H1 (cell line): ENCODE results near the gene FCHO1. TPM values are rescaled to one million over a fixed set of nuclear protein-coding genes. Genes with fewer than 3 reads are reported as not detected.

Source experiments
- CTCF ChIA-PET: fragments of 300-600 bp; sonication (Branson Sonifier 250); formaldehyde crosslinking; loops from one replicate; lab custom pipeline; 2021; ENCODE audit not compliant: partially characterized antibody; lab: Charles Lee
- POLR2A ChIA-PET: fragments of 300-600 bp; sonication (Branson Sonifier 250); formaldehyde crosslinking; loops from one replicate; lab custom pipeline; 2021; ENCODE audit warnings: inconsistent platforms; ENCODE audit not compliant: partially characterized antibody; lab: Charles Lee
- DNase-seq, 2 experiments: peaks; one replicate each; pipeline versions ENCODE4 v3.0.0 to v3.0.0-alpha.2; 2010 to 2022; ENCODE audit warnings: low spot score in 2 of 2, low read depth in 1 of 2, mixed read lengths in 1 of 2
- FAIRE-seq: peaks from 2 replicates; lab custom pipeline; 2011; peaks lifted over from hg19 to GRCh38; lab: Jason Lieb, UNC
- H2AFZ ChIP-seq: 2 replicates; pipeline ENCODE4 v1.8.1; 2012; ENCODE audit warnings: low read length, inconsistent platforms
- H2AK5ac ChIP-seq: 2 replicates; pipeline ENCODE4 v1.6.1; 2013; ENCODE audit warnings: low read depth, low read length
- H2BK120ac ChIP-seq: replicated peaks from 2 replicates; pipeline ENCODE3; 2013; ENCODE audit warnings: low read depth, low read length, inconsistent platforms
- H2BK12ac ChIP-seq: 2 replicates; pipeline ENCODE4 v1.6.1; 2013; ENCODE audit warnings: low read depth, low read length
- H2BK15ac ChIP-seq: 2 replicates; pipeline ENCODE4 v1.6.1; 2013; ENCODE audit warnings: low read length
- H2BK20ac ChIP-seq: 2 replicates; pipeline ENCODE4 v1.6.1; 2013; ENCODE audit warnings: low read length
- H2BK5ac ChIP-seq: 2 replicates; pipeline ENCODE4 v1.6.1; 2013; ENCODE audit warnings: low read depth, low read length
- H3K14ac ChIP-seq: 2 replicates; pipeline ENCODE4 v1.6.1; 2013; ENCODE audit warnings: inconsistent platforms; ENCODE audit not compliant: insufficient read length
- H3K18ac ChIP-seq: 2 replicates; pipeline ENCODE4 v1.6.1; 2013; ENCODE audit warnings: low read length; ENCODE audit errors: extremely low read depth
- H3K23ac ChIP-seq: 2 replicates; pipeline ENCODE4 v1.6.1; 2013; ENCODE audit warnings: inconsistent platforms; ENCODE audit not compliant: insufficient read length
- H3K23me2 ChIP-seq: 2 replicates; pipeline ENCODE4 v1.6.1; 2013; ENCODE audit warnings: low read depth, low read length
- H3K27ac ChIP-seq: 2 replicates; pipeline ENCODE4 v1.6.1; 2011; ENCODE audit warnings: low read depth, low read length, inconsistent platforms
- H3K27me3 ChIP-seq, 4 experiments: replicated peaks in 1 of 4; 1 replicate in 1 of 4; 2 replicates in 3 of 4; pipeline versions ENCODE4 v1.6.1 to v1.8.1; 2011 to 2013; ENCODE audit warnings: low read length in 3 of 4, mild to moderate bottlenecking in 3 of 4, inconsistent platforms in 2 of 4, mixed read lengths in 2 of 4, moderate library complexity in 1 of 4; ENCODE audit not compliant: control insufficient read depth in 3 of 4, insufficient read depth in 3 of 4; ENCODE audit errors: extremely low read depth in 1 of 4
- H3K36me3 ChIP-seq, 4 experiments: 2 replicates each; pipeline versions ENCODE4 v1.6.1 to v1.8.1; 2011 to 2013; ENCODE audit warnings: mild to moderate bottlenecking in 4 of 4, low read length in 3 of 4, moderate library complexity in 2 of 4, control low read depth in 1 of 4, inconsistent platforms in 1 of 4; ENCODE audit not compliant: insufficient read depth in 4 of 4, control insufficient read depth in 2 of 4
- H3K4ac ChIP-seq: replicated peaks from 2 replicates; pipeline ENCODE3; 2013; ENCODE audit warnings: low read length, low read depth, mixed read lengths, inconsistent platforms; ENCODE audit not compliant: insufficient read length
- H3K4me1 ChIP-seq, 4 experiments: replicated peaks in 1 of 4; 1 replicate in 1 of 4; 2 replicates in 3 of 4; pipeline versions ENCODE4 v1.6.1 to v1.8.1; 2011 to 2013; ENCODE audit warnings: low read length in 3 of 4, inconsistent platforms in 2 of 4, mixed read lengths in 1 of 4; ENCODE audit not compliant: insufficient read depth in 4 of 4, control insufficient read depth in 3 of 4
- H3K4me2 ChIP-seq, 2 experiments: 2 replicates each; pipeline versions ENCODE4 v1.6.1 to v1.8.1; 2011 to 2013; ENCODE audit warnings: low read depth in 2 of 2, low read length in 2 of 2, control low read depth in 1 of 2, inconsistent platforms in 1 of 2, mild to moderate bottlenecking in 1 of 2; ENCODE audit not compliant: insufficient read depth in 1 of 2
- H3K4me3 ChIP-seq, 4 experiments: fragments of 200-600, 300-600 bp in 1 of 4; sonication (generic), shearing (Covaris generic), sonication (Bioruptor Twin) in 1 of 4; 2 replicates each; pipeline versions ENCODE4 v1.5.1 to v1.8.1; 2011 to 2016; ENCODE audit warnings: low read length in 4 of 4, low read depth in 3 of 4, control low read depth in 2 of 4, inconsistent platforms in 2 of 4, mild to moderate bottlenecking in 2 of 4, mixed read lengths in 1 of 4, moderate library complexity in 1 of 4; ENCODE audit not compliant: insufficient read depth in 2 of 4; ENCODE audit errors: extremely low read depth in 1 of 4
- H3K56ac ChIP-seq: replicated peaks from 2 replicates; pipeline ENCODE3; 2013; ENCODE audit warnings: low read depth, mild to moderate bottlenecking, mixed read lengths, low read length, inconsistent platforms; ENCODE audit not compliant: insufficient read length
- H3K79me1 ChIP-seq: 2 replicates; pipeline ENCODE4 v1.6.1; 2013; ENCODE audit warnings: low read depth, low read length, control low read depth
- H3K79me2 ChIP-seq, 2 experiments: 2 replicates each; pipeline versions ENCODE4 v1.6.1 to v1.8.1; 2012 to 2013; ENCODE audit warnings: low read length in 2 of 2, mild to moderate bottlenecking in 2 of 2, inconsistent platforms in 1 of 2; ENCODE audit not compliant: insufficient read depth in 2 of 2, control insufficient read depth in 1 of 2
- H3K9ac ChIP-seq, 4 experiments: replicated peaks in 1 of 4; 1 replicate in 1 of 4; 2 replicates in 3 of 4; pipeline versions ENCODE4 v1.6.1 to v1.8.1; 2011 to 2013; ENCODE audit warnings: low read depth in 3 of 4, low read length in 3 of 4, control low read depth in 2 of 4, mild to moderate bottlenecking in 2 of 4, moderate library complexity in 2 of 4, inconsistent platforms in 1 of 4; ENCODE audit errors: extremely low read depth in 1 of 4
- H3K9me3 ChIP-seq, 2 experiments: 2 replicates each; pipeline versions ENCODE4 v1.6.1 to v1.8.1; 2012 to 2013; ENCODE audit warnings: mild to moderate bottlenecking in 2 of 2, moderate library complexity in 2 of 2, control low read depth in 1 of 2, inconsistent platforms in 1 of 2, low read depth in 1 of 2, low read length in 1 of 2, mixed read lengths in 1 of 2; ENCODE audit not compliant: insufficient read depth in 2 of 2
- H4K20me1 ChIP-seq, 2 experiments: replicated peaks in 1 of 2; 2 replicates each; pipeline versions ENCODE3 to v1.8.1; 2011 to 2013; ENCODE audit warnings: inconsistent platforms in 2 of 2, low read length in 2 of 2, mild to moderate bottlenecking in 1 of 2; ENCODE audit not compliant: insufficient read depth in 2 of 2, control insufficient read depth in 1 of 2
- H4K5ac ChIP-seq: 2 replicates; pipeline ENCODE4 v1.6.1; 2013; ENCODE audit warnings: low read length, low read depth, mixed read lengths, inconsistent platforms; ENCODE audit not compliant: insufficient read length
- H4K8ac ChIP-seq: 2 replicates; pipeline ENCODE4 v1.8.0; 2013; ENCODE audit warnings: mild to moderate bottlenecking, moderate library complexity, low read length, inconsistent platforms; ENCODE audit not compliant: insufficient read depth; ENCODE audit errors: extremely low read depth
- H4K91ac ChIP-seq: replicated peaks from 2 replicates; pipeline ENCODE3; 2013; ENCODE audit warnings: low read length, mixed read lengths, inconsistent platforms; ENCODE audit not compliant: insufficient read length
- CREB1 ChIP-seq: IDR thresholded peaks from 2 replicates; pipeline ENCODE4 v1.6.1; 2012; ENCODE audit warnings: inconsistent platforms
- EP300 ChIP-seq, 2 experiments: IDR thresholded peaks; 1 replicate in 1 of 2; 2 replicates in 1 of 2; pipeline ENCODE4 v1.6.1; 2011 to 2012; ENCODE audit warnings: low read depth in 2 of 2, low read length in 2 of 2, mild to moderate bottlenecking in 2 of 2, borderline replicate concordance in 1 of 2, inconsistent platforms in 1 of 2, moderate library complexity in 1 of 2
- KDM1A ChIP-seq: fragments of 200-600, 300-600 bp; sonication (generic); IDR thresholded peaks from 2 replicates; pipeline ENCODE4 v1.7.1; 2016; ENCODE audit warnings: mild to moderate bottlenecking, low read length, borderline replicate concordance
- MAFK ChIP-seq: IDR thresholded peaks from 2 replicates; pipeline ENCODE4 v1.6.1; 2012; ENCODE audit warnings: low read depth, mild to moderate bottlenecking, improper control_type of control experiment, low read length
- MAX ChIP-seq: IDR thresholded peaks from 2 replicates; pipeline ENCODE4 v1.6.1; 2012; ENCODE audit warnings: inconsistent platforms
- RFX5 ChIP-seq: IDR thresholded peaks from 2 replicates; pipeline ENCODE4 v1.6.1; 2011; ENCODE audit warnings: low read depth, low read length, improper control_type of control experiment, borderline replicate concordance
- SRF ChIP-seq: IDR thresholded peaks from 2 replicates; pipeline ENCODE4 v1.6.1; 2011; ENCODE audit warnings: mild to moderate bottlenecking, low read depth, low read length, moderate library complexity
- TEAD4 ChIP-seq: IDR thresholded peaks from 2 replicates; pipeline ENCODE4 v1.6.1; 2012; ENCODE audit warnings: low read depth, low read length, inconsistent platforms, mixed read lengths
- WGBS, 2 experiments: shearing (Covaris generic) in 1 of 2; methylation state at CpG; one replicate each; pipeline versions ENCODE4 v1.1.6 to v1.1.7; 2013 to 2015; ENCODE audit warnings: low lambda C conversion rate in 2 of 2, mixed read lengths in 2 of 2, inconsistent platforms in 1 of 2, low coverage in 1 of 2, missing lambda C conversion rate in 1 of 2; ENCODE audit not compliant: insufficient replicate concordance in 2 of 2, insufficient coverage in 1 of 2, insufficient read length in 1 of 2; ENCODE audit errors: extremely low coverage in 1 of 2, missing lambda C conversion rate in 1 of 2; 5-methylcytosine and 5-hydroxymethylcytosine counted together
- polyA plus RNA-seq, 7 experiments: library from polyadenylated mRNA; depleted of rRNA in 3 of 7; stranded (reverse) in 5 of 7; unstranded in 2 of 7; fragments of >200 nt in 5 of 7; fragments of 200-250 nt in 2 of 7; gene quantifications; 1 replicate in 5 of 7; 2 replicates in 1 of 7; 4 replicates in 1 of 7; pipeline versions ENCODE4 v1.2.1 to v1.2.3, GENCODE V29; 2011 to 2013; ENCODE audit warnings: missing spikeins in 2 of 7, mixed read lengths in 2 of 7
- total RNA-seq: library from RNA; stranded (reverse); fragmentation: NEBNext Ultra II Directional; extraction: Animal tissue kit (Norgen Biotek cat#: 25700); gene quantifications from 2 replicates; pipeline ENCODE4 v1.2.1, GENCODE V29; 2021

Gene FCHO1
- total and polyA plus RNA-seq, 2 of the 8 experiments (the other 6 are each of a cell fraction or from before 2014, with no cell fraction given), result 13.0 to 25.9 TPM

GRCh38 chr19:17795495-17795856, 44.2 kb downstream of the FCHO1 start:
- H3K23me2 ChIP-seq, result peaks cover 12% of the 10 kb centered on the region; the same call in 1 of the 2 replicates
- no peaks in the 10 kb centered on the region for H3K79me2 ChIP-seq
- H2BK20ac ChIP-seq, result no peak overlapping the region
- H2BK15ac ChIP-seq, result no peak overlapping the region
- no peak overlapping the region for H3K23ac ChIP-seq
- H3K14ac ChIP-seq, result no peak overlapping the region
- ChIA-PET POLR2A (interaction anchor here (0.9 to 3.7 kb wide), 7 partner anchors 9 to 189 kb away, joined by 3 to 12 read pairs (median 5); partner anchors contain the start of gene RPL18A), CTCF (interaction anchor here (1.0 to 2.7 kb wide), 8 partner anchors 11 to 64 kb away, joined by 3 to 11 read pairs (median 4); partner anchors contain the start of gene RPL18A)
- no peak overlapping the region for H4K91ac ChIP-seq
- peaks cover 0 to 9% (median 7%) of the 10 kb centered on the region in 4 experiments; a peak in 6 of 7 replicates for H3K27me3 ChIP-seq
- no peaks in the 10 kb centered on the region for H3K9me3 ChIP-seq
- H3K36me3 ChIP-seq, result no peaks in the 10 kb centered on the region
- H3K79me1 ChIP-seq, result no peaks in the 10 kb centered on the region
- peak overlapping the region; percentile 71 to 80 for H3K4me2 ChIP-seq
- H3K27ac ChIP-seq, result no peak overlapping the region
- H2AFZ ChIP-seq, result peak overlapping the region; percentile 47; the same call in 1 of the 2 replicates
- peak overlapping the region; percentile 53 for H3K4ac ChIP-seq
- H4K20me1 ChIP-seq, result no peaks in the 10 kb centered on the region
- no peak overlapping the region; the same call in 1 of the 2 replicates for H3K18ac ChIP-seq
- peak overlapping the region in 1 of 4 experiments; percentile 9; a peak in 1 of 7 replicates for H3K9ac ChIP-seq
- DNase-seq, result no peak
- no peak overlapping the region for H3K56ac ChIP-seq
- no peak overlapping the region for H2BK12ac ChIP-seq
- no peak overlapping the region for H2BK120ac ChIP-seq
- no peak for FAIRE-seq
- peaks cover 0 to 6% (median 4%) of the 10 kb centered on the region in 4 experiments; a peak in 5 of 7 replicates for H3K4me1 ChIP-seq
- WGBS, 2 experiments, result 30% methylated on average over 14 of the region's 14 CpGs; no CpG with 5 or more reads in 1 of the 2 experiments
- H4K5ac ChIP-seq, result no peak overlapping the region
- H4K8ac ChIP-seq, result peak overlapping the region; percentile 18; the same call in 1 of the 2 replicates
- H2BK5ac ChIP-seq, result no peak overlapping the region
- no peak overlapping the region for H2AK5ac ChIP-seq
- H3K4me3 ChIP-seq, result peak overlapping the region; percentile 40 to 69 (median 58)
- TF ChIP-seq EP300 (IDR thresholded peaks at IDR 0.05; ENCODE audit: borderline replicate concordance in 1 of 2, low read depth in 2 of 2, low read length in 2 of 2) (no peak), MAFK (no peak), RFX5 (no peak), SRF (no peak), KDM1A (no peak), TEAD4 (peak; percentile 44; the same call in 1 of the 2 replicates), CREB1 (no peak), MAX (no peak)
